GM12865 (cell line): ENCODE data around the gene SLF1.

Experiments
- DNase-seq: peaks from one replicate; pipeline ENCODE4 v3.0.0; 2010; ENCODE audit warnings: low read depth
- H3K4me3 ChIP-seq: 2 replicates; pipeline ENCODE4 v1.5.1; 2011; ENCODE audit warnings: mild to moderate bottlenecking, low read depth, low read length, control low read depth
- TF ChIP-seq, protein P1 (sequence below): IDR thresholded peaks from 2 replicates; pipeline ENCODE4 v1.5.1; 2011; ENCODE audit warnings: low read length, control low read depth, low read depth, inconsistent platforms; ENCODE audit not compliant: insufficient read depth; ENCODE audit errors: missing control alignments

The SLF1 gene

DNA sequence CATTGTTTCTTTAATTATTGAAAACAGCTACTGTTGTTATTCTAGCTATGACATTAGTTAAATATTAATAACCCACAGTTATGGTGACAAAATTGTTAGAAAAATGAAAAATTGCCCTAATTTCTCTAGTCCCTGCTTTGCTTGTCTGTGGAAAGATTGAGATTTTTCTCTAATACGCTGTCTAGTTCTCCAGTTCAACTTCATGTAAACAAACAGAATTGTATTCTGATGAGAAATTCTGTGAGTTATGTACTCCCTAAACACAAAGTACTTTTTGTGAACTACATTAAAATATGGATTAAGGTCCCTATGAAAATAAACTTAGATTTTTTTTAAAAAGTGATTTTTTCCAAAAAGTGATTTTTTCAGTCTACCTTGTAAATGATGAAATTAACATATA is 8.7 kb downstream of the SLF1 start:
- TF ChIP-seq, protein P1, sequence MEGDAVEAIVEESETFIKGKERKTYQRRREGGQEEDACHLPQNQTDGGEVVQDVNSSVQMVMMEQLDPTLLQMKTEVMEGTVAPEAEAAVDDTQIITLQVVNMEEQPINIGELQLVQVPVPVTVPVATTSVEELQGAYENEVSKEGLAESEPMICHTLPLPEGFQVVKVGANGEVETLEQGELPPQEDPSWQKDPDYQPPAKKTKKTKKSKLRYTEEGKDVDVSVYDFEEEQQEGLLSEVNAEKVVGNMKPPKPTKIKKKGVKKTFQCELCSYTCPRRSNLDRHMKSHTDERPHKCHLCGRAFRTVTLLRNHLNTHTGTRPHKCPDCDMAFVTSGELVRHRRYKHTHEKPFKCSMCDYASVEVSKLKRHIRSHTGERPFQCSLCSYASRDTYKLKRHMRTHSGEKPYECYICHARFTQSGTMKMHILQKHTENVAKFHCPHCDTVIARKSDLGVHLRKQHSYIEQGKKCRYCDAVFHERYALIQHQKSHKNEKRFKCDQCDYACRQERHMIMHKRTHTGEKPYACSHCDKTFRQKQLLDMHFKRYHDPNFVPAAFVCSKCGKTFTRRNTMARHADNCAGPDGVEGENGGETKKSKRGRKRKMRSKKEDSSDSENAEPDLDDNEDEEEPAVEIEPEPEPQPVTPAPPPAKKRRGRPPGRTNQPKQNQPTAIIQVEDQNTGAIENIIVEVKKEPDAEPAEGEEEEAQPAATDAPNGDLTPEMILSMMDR = no peak
- no peak for DNase-seq
- H3K4me3 ChIP-seq = no peak overlapping the region

DNA sequence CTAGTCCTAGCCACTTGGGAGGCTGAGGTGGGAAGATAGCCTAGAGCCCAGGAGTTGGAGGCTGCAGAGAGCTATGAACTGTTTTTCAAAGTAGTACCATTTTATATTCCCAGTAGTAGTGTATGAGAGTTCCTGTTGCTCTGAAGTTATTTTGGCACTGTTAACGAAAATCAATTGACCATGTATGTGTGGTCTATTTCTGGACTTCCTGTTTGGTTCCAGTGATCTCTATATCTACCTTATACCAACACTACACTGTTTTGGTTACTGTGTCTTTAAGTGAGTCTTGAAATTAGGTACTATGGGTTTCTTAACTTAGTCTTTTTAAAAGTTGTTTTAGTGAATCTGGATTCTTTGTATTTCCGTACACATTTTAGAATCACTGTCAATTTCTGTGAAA is 13.6 kb downstream of the SLF1 start:
- TF ChIP-seq, protein P1 = no peak
- peak; percentile 55 for DNase-seq
- H3K4me3 ChIP-seq = no peak overlapping the region

DNA sequence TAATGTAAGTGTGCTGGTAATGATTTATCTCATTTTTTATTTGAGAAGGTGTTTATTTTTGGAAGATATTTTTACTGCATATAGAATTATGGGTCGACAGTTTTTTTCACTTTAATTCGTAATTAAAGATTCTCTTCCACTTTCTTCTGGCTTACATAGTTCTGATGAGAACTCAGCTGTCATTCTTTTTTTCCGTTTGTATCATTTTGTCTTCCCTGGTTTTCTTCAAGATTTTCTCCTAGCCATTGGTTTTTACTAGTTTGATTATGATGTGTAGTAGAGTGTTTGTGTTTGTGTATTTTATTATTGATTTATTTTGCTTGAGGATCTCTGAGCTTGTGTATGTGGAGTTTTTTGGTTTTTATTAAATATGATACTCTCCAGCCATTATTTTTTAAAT is 21.7 kb downstream of the SLF1 start:
- no peak for DNase-seq
- H3K4me3 ChIP-seq = no peak overlapping the region
- TF ChIP-seq, protein P1 = no peak

- TF ChIP-seq, protein P1 = no peak
- no peak for DNase-seq
- H3K4me3 ChIP-seq = no peak overlapping the region
Measured at GRCh38 chr5:94645053-94645452, 26.6 kb downstream of the SLF1 start.

DNA sequence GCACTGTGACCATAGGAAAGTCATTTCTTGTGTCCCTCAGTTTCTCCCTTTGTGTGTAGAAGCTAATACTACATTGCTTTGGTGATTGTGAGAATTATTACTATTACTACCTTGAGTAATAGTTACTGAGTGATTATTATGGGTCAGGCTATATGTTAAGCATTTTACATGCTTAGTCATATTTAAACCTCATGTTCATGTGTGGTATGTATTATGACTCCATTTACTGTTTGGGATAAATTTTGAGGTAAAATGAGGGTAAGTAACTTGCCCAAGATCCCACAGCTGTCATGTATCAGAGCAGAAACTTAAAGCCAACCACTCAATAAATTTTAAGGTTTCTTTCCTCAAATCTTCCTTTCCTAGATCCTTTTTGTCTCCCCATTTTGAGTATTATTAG is 28.3 kb downstream of the SLF1 start:
- no peak overlapping the region for H3K4me3 ChIP-seq
- TF ChIP-seq, protein P1 = no peak
- no peak for DNase-seq

DNA sequence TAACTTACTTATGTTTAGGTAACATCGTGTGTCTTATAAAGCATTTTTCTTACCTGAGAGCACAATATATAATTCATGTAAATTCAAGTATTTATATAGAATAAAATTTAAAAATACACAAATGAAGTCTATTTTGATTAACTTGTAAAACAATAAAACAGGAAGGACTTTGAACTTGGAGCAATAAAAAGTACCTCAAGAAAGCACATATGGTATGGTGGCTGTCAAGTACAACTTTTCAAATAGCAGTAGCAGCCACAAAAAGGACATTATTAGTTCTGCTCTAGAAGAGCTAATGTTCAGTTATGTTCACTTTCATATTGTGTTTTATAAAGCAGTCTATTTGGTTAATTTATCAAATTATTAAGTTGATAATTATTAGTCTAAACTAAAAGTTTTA is 31.4 kb downstream of the SLF1 start:
- TF ChIP-seq, protein P1 = no peak
- H3K4me3 ChIP-seq = no peak overlapping the region
- no peak for DNase-seq

GRCh38 chr5:94658272-94658671 is 39.8 kb downstream of the SLF1 start:
- TF ChIP-seq, protein P1 = no peak

More at GRCh38 chr5:94658272-94658671, 39.8 kb downstream of the SLF1 start:
- H3K4me3 ChIP-seq = no peak overlapping the region
- DNase-seq = no peak
